ENCODE data around the gene PMF1. TPM values are rescaled to one million over a fixed set of nuclear protein-coding genes. Genes with fewer than 3 reads are reported as not detected.

The PMF1 gene
- total RNA-seq, 1 experiment from 2014 or later: 60.3 TPM

GRCh38 chr1:156226782-156227181 lies 14.0 kb downstream of the PMF1 start:
- DNase-seq (ENCODE audit: low read depth, low spot score): no peak
- in situ Hi-C loops (cut with HindIII; ENCODE audit: low pct_unique_long_range_greater_than_20kb, low sequenced_read_pairs): no loop called here

GRCh38 chr1:156228501-156228900 lies 15.7 kb downstream of the PMF1 start:
- DNase-seq (ENCODE audit: low read depth, low spot score): no peak
- in situ Hi-C loops (cut with HindIII; ENCODE audit: low pct_unique_long_range_greater_than_20kb, low sequenced_read_pairs): no loop called here

GRCh38 chr1:156229809-156230472 lies 17.1 kb downstream of the PMF1 start:
- in situ Hi-C loops (cut with HindIII; ENCODE audit: low pct_unique_long_range_greater_than_20kb, low sequenced_read_pairs): no loop called here
- no peak for DNase-seq (ENCODE audit: low read depth, low spot score)

- in situ Hi-C loops (cut with HindIII; ENCODE audit: low pct_unique_long_range_greater_than_20kb, low sequenced_read_pairs): no loop called here
Measured at GRCh38 chr1:156230473-156230837, 17.6 kb downstream of the PMF1 start.

GRCh38 chr1:156232201-156232894 lies 19.5 kb downstream of the PMF1 start:
- no peak for DNase-seq (ENCODE audit: low read depth, low spot score)
- in situ Hi-C loops (cut with HindIII; ENCODE audit: low pct_unique_long_range_greater_than_20kb, low sequenced_read_pairs): no loop called here

More at GRCh38 chr1:156230473-156230837, 17.6 kb downstream of the PMF1 start:
- DNase-seq (ENCODE audit: low read depth, low spot score): no peak

- in situ Hi-C loops (cut with HindIII; ENCODE audit: low pct_unique_long_range_greater_than_20kb, low sequenced_read_pairs): no loop called here
- DNase-seq (ENCODE audit: low read depth, low spot score): no peak
Measured at GRCh38 chr1:156233426-156234127, 20.8 kb downstream of the PMF1 start.

GRCh38 chr1:156236164-156236563 lies 23.4 kb downstream of the PMF1 start:
- in situ Hi-C loops (cut with HindIII; ENCODE audit: low pct_unique_long_range_greater_than_20kb, low sequenced_read_pairs): no loop called here

GRCh38 chr1:156238248-156238647 lies 25.4 kb downstream of the PMF1 start:
- no peak for DNase-seq (ENCODE audit: low read depth, low spot score)
- in situ Hi-C loops (cut with HindIII; ENCODE audit: low pct_unique_long_range_greater_than_20kb, low sequenced_read_pairs): no loop called here

More at GRCh38 chr1:156236164-156236563, 23.4 kb downstream of the PMF1 start:
- DNase-seq (ENCODE audit: low read depth, low spot score): no peak

- DNase-seq (ENCODE audit: low read depth, low spot score): no peak
- in situ Hi-C loops (cut with HindIII; ENCODE audit: low pct_unique_long_range_greater_than_20kb, low sequenced_read_pairs): no loop called here
Measured at GRCh38 chr1:156241311-156241811, 28.6 kb downstream of the PMF1 start.

GRCh38 chr1:156241926-156242325 lies 29.1 kb downstream of the PMF1 start, which contains the start of gene BGLAP:
TSS of gene BGLAP (plus strand) at chr1:156242184. CDS start at chr1:156242232, 48 bp downstream.
- DNase-seq (ENCODE audit: low read depth, low spot score): no peak
- in situ Hi-C loops (cut with HindIII; ENCODE audit: low pct_unique_long_range_greater_than_20kb, low sequenced_read_pairs): no loop called here

GRCh38 chr1:156242738-156243137 lies 29.9 kb downstream of the PMF1 start:
- in situ Hi-C loops (cut with HindIII; ENCODE audit: low pct_unique_long_range_greater_than_20kb, low sequenced_read_pairs): no loop called here
- DNase-seq (ENCODE audit: low read depth, low spot score): no peak

GRCh38 chr1:156244126-156244525 lies 31.3 kb downstream of the PMF1 start:
- no peak for DNase-seq (ENCODE audit: low read depth, low spot score)
- in situ Hi-C loops (cut with HindIII; ENCODE audit: low pct_unique_long_range_greater_than_20kb, low sequenced_read_pairs): no loop called here

GRCh38 chr1:156244712-156245111 lies 31.9 kb downstream of the PMF1 start:
- in situ Hi-C loops (cut with HindIII; ENCODE audit: low pct_unique_long_range_greater_than_20kb, low sequenced_read_pairs): no loop called here
- no peak for DNase-seq (ENCODE audit: low read depth, low spot score)

GRCh38 chr1:156245451-156246232 lies 32.8 kb downstream of the PMF1 start:
- no peak for DNase-seq (ENCODE audit: low read depth, low spot score)
- in situ Hi-C loops (cut with HindIII; ENCODE audit: low pct_unique_long_range_greater_than_20kb, low sequenced_read_pairs): no loop called here

- DNase-seq (ENCODE audit: low read depth, low spot score): no peak
- in situ Hi-C loops (cut with HindIII; ENCODE audit: low pct_unique_long_range_greater_than_20kb, low sequenced_read_pairs): no loop called here
Measured at GRCh38 chr1:156246241-156246780, 33.5 kb downstream of the PMF1 start.

GRCh38 chr1:156246781-156247459 lies 34.1 kb downstream of the PMF1 start:
- DNase-seq (ENCODE audit: low read depth, low spot score): no peak
- in situ Hi-C loops (cut with HindIII; ENCODE audit: low pct_unique_long_range_greater_than_20kb, low sequenced_read_pairs): no loop called here
